Measurements from ENCODE around the gene PKNOX2. TPM values are rescaled to one million over a fixed set of nuclear protein-coding genes. Genes with fewer than 3 reads are reported as not detected.

PKNOX2 gene
- total RNA-seq, 1 donor from 2014 or later, result 17.8 TPM

- DNase-seq (no peak), ATAC-seq (no peak)
- no peak for TF ChIP-seq CTCF (IDR thresholded peaks at IDR 0.05)
- no peaks in the 10 kb centered on the region for H3K36me3 ChIP-seq
- H3K4me3 ChIP-seq, result no peak overlapping the region
- no peaks in the 10 kb centered on the region for H3K9me3 ChIP-seq
- H3K27me3 ChIP-seq, result no peaks in the 10 kb centered on the region
- H3K27ac ChIP-seq, result no peak overlapping the region
- intact Hi-C loops (cut with DNase I), result no loop called here
- H3K4me1 ChIP-seq, result no peaks in the 10 kb centered on the region
These were observed 300.7 kb downstream of the PKNOX2 start for GRCh38 chr11:125465255-125465654.

- no peaks in the 10 kb centered on the region for H3K4me1 ChIP-seq
- no peak overlapping the region for H3K27ac ChIP-seq
- DNase-seq (no peak), ATAC-seq (no peak)
- no peaks in the 10 kb centered on the region for H3K36me3 ChIP-seq
- H3K9me3 ChIP-seq, result no peaks in the 10 kb centered on the region
- H3K27me3 ChIP-seq, result no peaks in the 10 kb centered on the region
- intact Hi-C loops (cut with DNase I), result no loop called here
- TF ChIP-seq CTCF (IDR thresholded peaks at IDR 0.05), result no peak
- no peak overlapping the region for H3K4me3 ChIP-seq
These were observed 301.1 kb downstream of the PKNOX2 start for GRCh38 chr11:125465701-125466100.

GRCh38 chr11:125468025-125468424 lies 303.5 kb downstream of the PKNOX2 start:
- no peak for TF ChIP-seq CTCF (IDR thresholded peaks at IDR 0.05)
- no peaks in the 10 kb centered on the region for H3K36me3 ChIP-seq
- H3K4me3 ChIP-seq, result no peak overlapping the region
- DNase-seq (no peak), ATAC-seq (no peak)
- no peaks in the 10 kb centered on the region for H3K4me1 ChIP-seq
- no peak overlapping the region for H3K27ac ChIP-seq
- intact Hi-C loops (cut with DNase I), result no loop called here
- H3K9me3 ChIP-seq, result no peaks in the 10 kb centered on the region
- H3K27me3 ChIP-seq, result no peaks in the 10 kb centered on the region

GRCh38 chr11:125468852-125469251 lies 304.3 kb downstream of the PKNOX2 start:
- DNase-seq (no peak), ATAC-seq (no peak)
- H3K36me3 ChIP-seq, result no peaks in the 10 kb centered on the region
- H3K27me3 ChIP-seq, result no peaks in the 10 kb centered on the region
- no peak for TF ChIP-seq CTCF (IDR thresholded peaks at IDR 0.05)
- H3K27ac ChIP-seq, result no peak overlapping the region
- H3K9me3 ChIP-seq, result no peaks in the 10 kb centered on the region
- H3K4me1 ChIP-seq, result no peaks in the 10 kb centered on the region
- intact Hi-C loops (cut with DNase I), result no loop called here
- H3K4me3 ChIP-seq, result no peak overlapping the region

- ATAC-seq (no peak), DNase-seq (no peak)
- Histone ChIP-seq H3K9me3 (no peaks in the 10 kb centered on the region), H3K36me3 (no peaks in the 10 kb centered on the region), H3K27ac (no peak overlapping the region), H3K4me1 (no peaks in the 10 kb centered on the region), H3K4me3 (no peak overlapping the region), H3K27me3 (no peaks in the 10 kb centered on the region)
- no peak for TF ChIP-seq CTCF (IDR thresholded peaks at IDR 0.05)
- intact Hi-C loops (cut with DNase I), result no loop called here
These were observed 305.8 kb downstream of the PKNOX2 start for GRCh38 chr11:125470355-125470754.

- no peaks in the 10 kb centered on the region for H3K9me3 ChIP-seq
- intact Hi-C loops (cut with DNase I), result no loop called here
- no peaks in the 10 kb centered on the region for H3K36me3 ChIP-seq
- H3K27ac ChIP-seq, result no peak overlapping the region
- no peaks in the 10 kb centered on the region for H3K4me1 ChIP-seq
- no peak for ATAC-seq
- H3K4me3 ChIP-seq, result no peak overlapping the region
- H3K27me3 ChIP-seq, result no peaks in the 10 kb centered on the region
- DNase-seq, result no peak
- no peak for TF ChIP-seq CTCF (IDR thresholded peaks at IDR 0.05)
These were observed 312.2 kb downstream of the PKNOX2 start for GRCh38 chr11:125476721-125477120.

Measured in upper lobe of right lung (tissue), 1 donor.